GM12891 (cell line): ENCODE data around the gene ZFP28.

Experiments used
- PAX5 ChIP-seq: IDR thresholded peaks from 2 replicates; pipeline ENCODE4 v1.6.1; 2011; ENCODE audit warnings: low read length, moderate library complexity, mild to moderate bottlenecking; ENCODE audit not compliant: insufficient read depth, severe bottlenecking
- POLR2A ChIP-seq: IDR thresholded peaks from 2 replicates; pipeline ENCODE4 v1.6.1; 2011; ENCODE audit warnings: low read depth, low read length, control low read depth
- POLR2AphosphoS5 ChIP-seq: IDR thresholded peaks from 2 replicates; pipeline ENCODE4 v1.6.1; 2011; ENCODE audit warnings: low read depth, low read length, control low read depth
- POU2F2 ChIP-seq: IDR thresholded peaks from 2 replicates; pipeline ENCODE4 v1.6.1; 2011; ENCODE audit warnings: low read depth, mild to moderate bottlenecking, control low read depth, low read length, moderate library complexity
- TAF1 ChIP-seq: IDR thresholded peaks from 2 replicates; pipeline ENCODE4 v1.6.1; 2011; ENCODE audit warnings: low read depth, low read length, control low read depth

- TF ChIP-seq POLR2A (no peak), PAX5 (no peak), POLR2AphosphoS5 (no peak), POU2F2 (no peak), TAF1 (no peak)
Observed at GRCh38 chr19:56525214-56525860, 13.4 kb upstream of the ZFP28 start.
